ENCODE data around the gene MYL4.
"Not testable (repeated sequence)": the region's sequence is repeated elsewhere in the genome, so short reads cannot be mapped to it uniquely, and the experiment has no call there.

Gene MYL4

DNA sequence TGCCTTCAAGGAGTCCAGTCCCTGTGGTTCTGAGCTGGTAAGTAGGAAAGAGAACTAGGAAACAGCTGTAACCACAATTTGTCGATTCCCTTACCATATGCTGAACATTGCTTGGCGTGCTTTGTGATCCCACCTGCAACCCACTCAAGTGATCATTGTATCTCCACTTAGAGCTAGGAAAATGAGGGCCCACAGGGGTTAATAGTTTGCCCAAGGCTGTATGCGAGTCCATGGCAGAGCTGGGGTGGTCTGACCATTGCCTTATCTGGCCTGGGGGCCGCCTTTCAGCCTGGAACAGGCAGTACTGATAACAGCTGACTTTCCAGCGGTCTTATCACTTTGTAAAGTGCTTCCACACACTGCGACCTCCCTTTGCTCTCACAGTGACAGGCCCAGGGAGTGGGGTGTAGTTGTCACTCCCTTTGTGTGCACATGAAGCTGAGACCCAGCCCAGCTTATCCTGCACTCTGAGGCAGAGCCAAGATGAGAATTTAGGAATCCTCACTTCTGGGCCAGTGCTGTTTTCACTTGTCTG lies 9.8 kb downstream of the MYL4 start:
- no peak for TF ChIP-seq JUND (IDR thresholded peaks at IDR 0.05; ENCODE audit: low read depth)
- in situ Hi-C loops (cut with HindIII; ENCODE audit: low pct_unique_long_range_greater_than_20kb, low sequenced_read_pairs), result no loop called here
- no peak for DNase-seq (ENCODE audit: low read depth in 1 of 2, low spot score in 1 of 2)

DNA sequence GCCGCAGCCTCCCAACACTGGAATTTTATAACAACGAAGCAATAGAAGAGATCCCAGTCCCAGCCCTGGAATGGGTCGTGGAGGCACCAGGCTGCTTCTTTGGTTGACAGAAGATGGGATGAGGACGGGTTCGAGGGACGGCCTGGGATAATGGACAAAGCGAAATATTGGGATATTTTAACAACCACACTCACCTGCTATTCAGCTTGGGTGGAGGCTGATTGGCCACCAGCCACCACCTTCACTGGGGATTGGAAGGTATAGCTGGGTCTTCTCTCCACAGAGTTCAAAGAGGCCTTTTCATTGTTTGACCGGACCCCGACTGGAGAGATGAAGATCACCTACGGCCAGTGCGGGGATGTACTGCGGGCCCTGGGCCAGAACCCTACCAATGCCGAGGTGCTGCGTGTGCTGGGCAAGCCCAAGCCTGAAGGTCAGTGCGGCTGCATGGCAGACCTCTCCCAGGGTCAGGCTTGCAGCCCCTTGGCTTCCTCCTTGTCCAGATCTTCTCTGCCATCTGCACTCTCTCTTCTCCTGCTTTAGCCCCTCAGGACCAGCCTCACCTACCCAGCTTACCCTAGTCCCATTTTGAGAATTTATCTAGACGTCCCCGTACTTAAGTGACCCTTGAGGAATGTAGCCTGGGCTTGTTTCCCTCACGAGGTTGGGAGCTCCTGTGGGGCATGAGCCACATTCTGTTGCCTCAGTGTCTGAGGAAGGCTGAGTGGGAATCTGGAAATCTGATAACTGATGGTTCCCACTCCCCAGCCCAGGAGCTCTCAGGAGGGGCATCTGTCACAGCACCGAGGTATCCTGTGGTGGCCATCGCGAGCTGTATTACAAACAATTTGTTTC lies 10.7 kb downstream of the MYL4 start:
- in situ Hi-C loops (cut with HindIII; ENCODE audit: low pct_unique_long_range_greater_than_20kb, low sequenced_read_pairs), result no loop called here
- no peak for DNase-seq (ENCODE audit: low read depth in 1 of 2, low spot score in 1 of 2)
- no peak for TF ChIP-seq JUND (IDR thresholded peaks at IDR 0.05; ENCODE audit: low read depth)

DNA sequence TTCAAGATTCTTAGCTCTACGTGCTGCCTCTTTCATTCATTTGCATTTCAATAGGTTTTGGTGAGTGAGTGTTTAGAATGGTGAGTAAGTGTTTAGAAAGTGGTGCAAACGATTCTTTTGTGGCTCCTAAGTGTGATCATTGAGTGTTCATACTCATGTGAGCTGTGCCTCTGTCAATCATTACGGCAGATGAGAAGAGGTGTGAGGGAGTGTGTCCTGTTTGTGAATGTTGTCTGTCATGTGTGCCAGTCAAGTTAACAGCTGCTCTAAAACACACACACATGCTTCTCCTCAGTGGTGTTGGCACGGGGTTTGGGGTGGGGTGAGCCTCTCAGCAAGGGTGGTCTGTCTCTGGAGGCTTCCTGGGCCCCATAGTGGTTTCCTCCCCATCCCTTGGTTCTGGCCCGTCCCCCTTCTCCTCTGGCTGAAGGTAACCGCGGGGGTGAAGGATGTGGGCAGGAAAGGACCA lies 11.4 kb downstream of the MYL4 start:
- TF ChIP-seq JUND (IDR thresholded peaks at IDR 0.05; ENCODE audit: low read depth), result no peak
- in situ Hi-C loops (cut with HindIII; ENCODE audit: low pct_unique_long_range_greater_than_20kb, low sequenced_read_pairs), result no loop called here
- no peak for DNase-seq (ENCODE audit: low read depth in 1 of 2, low spot score in 1 of 2)

DNA sequence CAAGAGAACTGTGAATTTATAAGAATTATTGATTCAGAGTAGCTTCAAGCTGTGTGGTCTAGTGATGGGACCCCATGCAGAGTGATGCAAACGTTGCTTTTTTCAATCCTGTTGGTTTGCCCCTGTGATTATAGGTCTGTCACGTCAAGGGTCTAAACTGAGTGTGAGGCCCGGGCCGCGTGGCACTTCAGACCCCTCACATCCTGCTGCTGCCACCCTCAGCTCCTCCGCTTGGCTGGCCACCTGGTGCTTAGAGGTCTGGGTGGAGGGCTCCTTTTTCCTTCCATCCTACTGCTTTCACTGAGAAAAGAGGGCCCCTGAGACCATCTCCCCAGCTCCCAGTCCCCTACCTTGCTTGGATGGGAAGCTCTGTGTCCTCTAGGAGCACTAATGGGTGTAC lies 12.0 kb downstream of the MYL4 start:
- DNase-seq (ENCODE audit: low read depth in 1 of 2, low spot score in 1 of 2), result no peak
- no peak for TF ChIP-seq JUND (IDR thresholded peaks at IDR 0.05; ENCODE audit: low read depth)
- in situ Hi-C loops (cut with HindIII; ENCODE audit: low pct_unique_long_range_greater_than_20kb, low sequenced_read_pairs), result no loop called here

DNA sequence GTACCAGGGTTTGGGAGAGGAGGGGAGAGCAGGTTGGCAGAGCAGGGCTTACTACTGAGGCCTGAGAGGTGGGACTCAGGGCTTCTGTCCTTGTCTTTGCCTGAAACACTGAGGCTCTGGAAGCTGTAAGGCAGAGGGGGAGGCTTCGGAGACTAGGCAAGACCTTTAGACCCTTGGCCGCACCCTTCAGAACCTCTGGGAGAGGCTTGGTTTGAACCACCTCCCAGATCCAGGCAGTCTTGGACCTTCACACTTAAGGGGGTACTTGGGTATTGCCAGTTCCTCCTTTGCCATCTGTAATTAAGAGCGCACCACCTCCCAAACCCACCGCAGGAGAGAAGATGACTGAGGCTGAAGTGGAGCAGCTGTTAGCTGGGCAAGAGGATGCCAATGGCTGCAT lies 12.9 kb downstream of the MYL4 start:
- no peak for DNase-seq (ENCODE audit: low read depth in 1 of 2, low spot score in 1 of 2)
- in situ Hi-C loops (cut with HindIII; ENCODE audit: low pct_unique_long_range_greater_than_20kb, low sequenced_read_pairs), result no loop called here
- no peak for TF ChIP-seq JUND (IDR thresholded peaks at IDR 0.05; ENCODE audit: low read depth)

DNA sequence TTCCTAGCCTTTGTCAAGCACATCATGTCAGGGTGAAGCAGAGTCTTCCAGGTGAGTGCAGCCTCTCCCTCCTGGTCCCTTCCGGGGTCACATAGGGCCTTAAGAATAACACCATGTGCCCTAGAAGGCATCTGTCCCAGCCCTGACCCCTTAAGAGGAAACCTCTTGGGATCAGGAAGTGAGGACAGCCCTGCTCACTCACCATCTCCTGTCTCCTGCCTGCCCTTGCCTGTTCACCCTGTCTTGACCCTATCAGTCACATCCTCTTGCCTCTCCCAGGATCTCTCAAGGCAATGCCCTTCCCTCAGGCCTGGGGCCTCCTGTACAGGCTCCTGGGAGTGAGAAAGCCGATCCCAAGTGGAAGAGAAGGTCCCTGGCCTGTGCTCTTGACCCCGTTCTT lies 13.9 kb downstream of the MYL4 start:
- no peak for TF ChIP-seq JUND (IDR thresholded peaks at IDR 0.05; ENCODE audit: low read depth)
- no peak for DNase-seq (ENCODE audit: low read depth in 1 of 2, low spot score in 1 of 2)
- in situ Hi-C loops (cut with HindIII; ENCODE audit: low pct_unique_long_range_greater_than_20kb, low sequenced_read_pairs), result no loop called here

DNA sequence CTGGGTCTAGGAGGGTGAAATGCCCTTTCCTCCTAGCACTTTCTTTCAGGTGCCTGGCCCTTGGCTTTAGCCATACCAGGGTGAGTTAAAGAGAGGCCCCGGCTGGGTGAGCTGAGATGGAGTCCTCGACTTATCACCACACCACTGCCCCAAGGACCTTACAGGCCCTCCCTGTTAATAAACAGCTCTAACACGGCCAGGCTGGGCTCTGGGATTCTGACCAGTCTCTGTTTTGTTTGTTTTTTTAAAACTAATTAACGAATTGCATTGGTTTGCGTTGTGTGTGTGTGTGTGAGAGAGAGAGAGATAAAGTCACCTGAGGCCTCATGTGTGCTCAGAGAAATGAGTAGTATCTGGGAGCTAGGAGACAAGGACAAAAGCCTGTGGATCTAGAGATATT lies 14.3 kb downstream of the MYL4 start:
- no peak for TF ChIP-seq JUND (IDR thresholded peaks at IDR 0.05; ENCODE audit: low read depth)
- no peak for DNase-seq (ENCODE audit: low read depth in 1 of 2, low spot score in 1 of 2)

DNA sequence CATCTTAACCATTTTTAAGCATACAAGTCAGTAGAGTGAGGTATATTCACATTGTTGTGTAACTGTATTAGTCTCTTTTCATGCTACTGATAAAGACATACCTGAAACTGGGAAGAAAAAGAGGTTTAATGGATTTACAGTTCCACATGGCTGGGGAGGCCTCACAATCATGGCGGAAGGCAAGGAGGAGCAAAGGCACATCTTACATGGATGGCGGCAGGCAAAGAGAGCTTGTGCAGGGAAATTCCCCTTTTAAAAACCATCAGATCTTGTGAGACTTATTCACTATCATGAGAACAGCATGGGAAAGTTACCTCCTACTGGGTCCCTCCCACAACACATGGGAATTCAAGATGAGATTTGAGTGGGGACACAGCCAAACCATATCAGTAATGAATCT lies 14.9 kb downstream of the MYL4 start:
- in situ Hi-C loops (cut with HindIII; ENCODE audit: low pct_unique_long_range_greater_than_20kb, low sequenced_read_pairs); DNase-seq (ENCODE audit: low read depth in 1 of 2, low spot score in 1 of 2): not testable (repeated sequence)

More for the DNA sequence above, 14.3 kb downstream of the MYL4 start:
- in situ Hi-C loops (cut with HindIII; ENCODE audit: low pct_unique_long_range_greater_than_20kb, low sequenced_read_pairs), result no loop called here

DNA sequence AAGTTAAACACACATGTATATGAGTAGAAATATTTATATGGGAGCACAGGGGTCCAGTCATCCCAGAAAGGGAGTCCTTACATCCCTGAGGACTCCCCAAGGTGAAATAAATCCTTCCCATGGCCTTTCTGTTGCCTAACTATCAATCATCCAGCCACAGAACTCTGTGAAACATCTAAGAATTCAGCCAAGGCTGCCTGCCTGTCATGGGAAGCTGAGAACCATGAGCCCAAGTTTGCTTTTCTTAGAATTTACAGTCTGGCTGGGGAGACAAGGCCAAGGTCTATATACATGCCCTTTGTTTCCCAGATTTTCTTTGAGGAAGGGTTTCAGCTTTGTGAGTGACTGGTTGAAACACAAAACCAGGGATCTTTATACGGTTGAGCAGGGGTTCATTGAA lies 15.8 kb downstream of the MYL4 start:
- in situ Hi-C loops (cut with HindIII; ENCODE audit: low pct_unique_long_range_greater_than_20kb, low sequenced_read_pairs), result no loop called here
- no peak for DNase-seq (ENCODE audit: low read depth in 1 of 2, low spot score in 1 of 2)
- no peak for TF ChIP-seq JUND (IDR thresholded peaks at IDR 0.05; ENCODE audit: low read depth)

DNA sequence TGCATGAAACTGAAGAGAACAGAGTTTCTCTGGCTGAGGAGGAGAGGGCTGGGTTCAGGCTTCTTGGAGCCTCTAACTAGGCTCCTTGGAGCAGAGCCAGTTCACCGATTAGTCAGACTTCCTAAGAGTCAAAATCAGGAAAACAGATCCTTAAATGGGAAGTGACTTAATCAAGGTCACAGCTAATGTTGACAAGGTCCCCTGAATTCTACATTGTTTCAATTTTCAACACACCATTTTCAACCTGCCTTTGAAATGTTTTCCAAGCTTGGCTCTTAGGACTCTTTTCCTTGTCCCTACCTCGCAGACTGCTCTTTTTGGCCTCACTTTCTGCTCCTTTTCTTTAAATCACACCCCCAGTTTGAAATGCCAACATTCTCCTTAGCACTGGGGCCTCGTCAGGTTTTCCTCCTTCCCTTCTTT lies 16.3 kb downstream of the MYL4 start:
- in situ Hi-C loops (cut with HindIII; ENCODE audit: low pct_unique_long_range_greater_than_20kb, low sequenced_read_pairs), result no loop called here
- TF ChIP-seq JUND (IDR thresholded peaks at IDR 0.05; ENCODE audit: low read depth), result no peak
- no peak for DNase-seq (ENCODE audit: low read depth in 1 of 2, low spot score in 1 of 2)

DNA sequence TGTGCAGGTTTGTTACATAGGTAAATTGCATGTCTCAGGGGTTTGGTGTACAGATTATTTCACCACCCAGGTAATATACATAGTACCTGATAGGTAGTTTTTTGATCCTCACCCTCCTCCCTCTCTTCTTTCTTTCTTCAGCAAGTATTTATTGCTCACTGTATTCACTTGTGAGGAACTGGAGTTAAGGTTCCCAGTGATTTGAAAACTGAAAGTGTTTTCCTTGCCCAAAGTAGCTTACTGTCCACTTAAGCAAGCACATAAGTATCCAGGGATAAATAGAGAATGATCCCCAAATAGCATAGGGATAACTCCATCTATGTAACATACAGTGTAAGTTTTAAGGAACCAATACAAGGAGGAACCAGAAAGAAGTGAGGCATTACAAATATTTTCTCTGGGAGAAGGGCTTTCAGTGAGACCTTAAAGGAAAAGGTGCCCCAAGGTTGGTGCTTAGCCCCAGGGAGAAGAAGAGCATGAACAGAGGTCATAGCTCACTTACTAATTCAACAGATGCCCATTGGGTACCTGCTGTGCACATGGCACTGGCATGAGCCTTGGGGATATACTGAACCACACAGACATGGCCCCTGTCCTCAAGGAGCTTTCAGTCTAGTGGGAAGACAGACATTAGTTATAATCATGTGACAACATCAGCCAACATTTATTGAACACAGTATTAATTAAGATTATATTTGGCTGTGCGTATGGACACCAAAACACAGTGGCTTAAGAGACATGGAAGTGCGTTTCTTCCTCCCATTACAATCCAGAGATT lies 17.0 kb downstream of the MYL4 start:
- in situ Hi-C loops (cut with HindIII; ENCODE audit: low pct_unique_long_range_greater_than_20kb, low sequenced_read_pairs), result no loop called here
- TF ChIP-seq JUND (IDR thresholded peaks at IDR 0.05; ENCODE audit: low read depth), result no peak
- DNase-seq (ENCODE audit: low read depth in 1 of 2, low spot score in 1 of 2), result no peak

DNA sequence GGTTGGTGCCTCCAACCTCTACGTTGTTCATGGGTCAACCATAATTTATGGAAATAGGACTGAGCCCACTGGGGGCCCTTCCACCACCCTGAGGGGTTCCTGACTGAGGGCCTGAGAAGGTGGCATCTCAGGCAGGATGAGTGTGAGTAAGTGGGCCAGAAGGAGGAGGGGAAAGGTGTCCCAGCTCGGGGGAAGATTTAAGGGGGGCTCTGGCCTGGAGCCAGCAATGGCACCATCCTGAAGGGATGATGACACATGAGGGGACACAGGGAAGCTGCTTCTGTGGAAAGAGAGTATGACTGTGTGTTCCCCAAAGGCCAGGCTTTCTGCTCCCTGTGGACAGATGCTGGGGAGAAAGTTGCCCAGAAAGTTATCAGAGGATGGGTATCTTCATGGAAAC lies 18.7 kb downstream of the MYL4 start:
- in situ Hi-C loops (cut with HindIII; ENCODE audit: low pct_unique_long_range_greater_than_20kb, low sequenced_read_pairs), result no loop called here
- no peak for DNase-seq (ENCODE audit: low read depth in 1 of 2, low spot score in 1 of 2)
- no peak for TF ChIP-seq JUND (IDR thresholded peaks at IDR 0.05; ENCODE audit: low read depth)
